Activated T-cell treated with anti-CD3 and anti-CD28 coated beads, Interleukin-2, amount 50 U/mL, for 4 hours (primary cell): ENCODE results near the gene BLOC1S5. TPM values are rescaled to one million over a fixed set of nuclear protein-coding genes. Genes with fewer than 3 reads are reported as not detected.
"Not testable (repeated sequence)": the region's sequence is repeated elsewhere in the genome, so short reads cannot be mapped to it uniquely, and the experiment has no call there.

Experiments
- ATAC-seq, 2 donors: fragments of 200-7000 bp; cut with Tn5 transposase; one replicate each; pipeline ENCODE4 v1.10.0; 2021
- DNase-seq: peaks from one replicate; pipeline ENCODE4 v3.0.0-alpha.2; 2020
- H3K27me3 Mint-ChIP-seq: one replicate; pipeline ENCODE4 v1.8.0; 2021; ENCODE audit warnings: low read depth, mixed read lengths
- H3K36me3 Mint-ChIP-seq: one replicate; pipeline ENCODE4 v1.8.0; 2022; ENCODE audit warnings: mixed read lengths; ENCODE audit not compliant: insufficient read depth
- H3K4me1 Mint-ChIP-seq: one replicate; pipeline ENCODE4 v1.8.0; 2021; ENCODE audit warnings: low read depth, mixed read lengths
- H3K4me3 Mint-ChIP-seq: one replicate; pipeline ENCODE4 v1.8.0; 2021; ENCODE audit warnings: mild to moderate bottlenecking, moderate library complexity, mixed read lengths
- H3K9me3 Mint-ChIP-seq: one replicate; pipeline ENCODE4 v1.8.0; 2021; ENCODE audit warnings: mixed read lengths
- total RNA-seq, 3 donors: library from RNA; stranded (reverse); gene quantifications; one replicate each; pipeline ENCODE4 v1.2.1, GENCODE V29; 2021

The BLOC1S5 gene
- total RNA-seq, 3 donors from 2014 or later = 11.2 to 15.2 (median 15.0) TPM

- no peaks in the 10 kb centered on the region for H3K9me3 Mint-ChIP-seq
- H3K4me3 Mint-ChIP-seq = no peak overlapping the region
- H3K36me3 Mint-ChIP-seq = peaks cover 1% of the 10 kb centered on the region
- ATAC-seq (no peak), DNase-seq (no peak)
- no peaks in the 10 kb centered on the region for H3K27me3 Mint-ChIP-seq
- H3K4me1 Mint-ChIP-seq = peaks cover 4% of the 10 kb centered on the region
Observed at GRCh38 chr6:8000636-8001035, 63.6 kb downstream of the BLOC1S5 start.

- ATAC-seq = no peak
- DNase-seq = no peak
- Mint-ChIP-seq H3K4me3 (no peak overlapping the region), H3K9me3 (no peaks in the 10 kb centered on the region), H3K36me3 (peaks cover 1% of the 10 kb centered on the region), H3K4me1 (peaks cover 2% of the 10 kb centered on the region), H3K27me3 (no peaks in the 10 kb centered on the region)
Observed at GRCh38 chr6:8000188-8000596, 64.0 kb downstream of the BLOC1S5 start.

GRCh38 chr6:7999201-7999600, 65.0 kb downstream of the BLOC1S5 start:
- H3K9me3 Mint-ChIP-seq = no peaks in the 10 kb centered on the region
- H3K4me3 Mint-ChIP-seq = no peak overlapping the region
- no peak for DNase-seq
- peaks cover 1% of the 10 kb centered on the region for H3K36me3 Mint-ChIP-seq
- H3K27me3 Mint-ChIP-seq = no peaks in the 10 kb centered on the region
- H3K4me1 Mint-ChIP-seq = no peaks in the 10 kb centered on the region
- ATAC-seq = no peak

- no peak for ATAC-seq
- Mint-ChIP-seq H3K9me3 (no peaks in the 10 kb centered on the region), H3K4me1 (no peaks in the 10 kb centered on the region), H3K27me3 (no peaks in the 10 kb centered on the region), H3K36me3 (peaks cover 5% of the 10 kb centered on the region), H3K4me3 (no peak overlapping the region)
- DNase-seq = no peak
Observed at GRCh38 chr6:7998103-7998725, 66.0 kb downstream of the BLOC1S5 start.

- Mint-ChIP-seq H3K4me1 (no peaks in the 10 kb centered on the region), H3K4me3 (no peak overlapping the region), H3K27me3 (no peaks in the 10 kb centered on the region), H3K9me3 (no peaks in the 10 kb centered on the region), H3K36me3 (peaks cover 6% of the 10 kb centered on the region)
- ATAC-seq (no peak), DNase-seq (no peak)
Observed at GRCh38 chr6:7997286-7997685, 66.9 kb downstream of the BLOC1S5 start.

- Mint-ChIP-seq H3K4me1 (no peaks in the 10 kb centered on the region), H3K27me3 (no peaks in the 10 kb centered on the region), H3K36me3 (peaks cover 11% of the 10 kb centered on the region), H3K9me3 (no peaks in the 10 kb centered on the region), H3K4me3 (no peak overlapping the region)
- DNase-seq (no peak), ATAC-seq (no peak)
Observed at GRCh38 chr6:7996538-7997111, 67.6 kb downstream of the BLOC1S5 start.

GRCh38 chr6:7993952-7994351, 70.2 kb downstream of the BLOC1S5 start:
- Mint-ChIP-seq H3K27me3 (no peaks in the 10 kb centered on the region), H3K9me3 (no peaks in the 10 kb centered on the region), H3K4me1 (no peaks in the 10 kb centered on the region), H3K4me3 (no peak overlapping the region), H3K36me3 (peaks cover 12% of the 10 kb centered on the region)
- no peak for DNase-seq
- no peak for ATAC-seq

GRCh38 chr6:7993399-7993798, 70.8 kb downstream of the BLOC1S5 start:
- Mint-ChIP-seq H3K27me3 (no peaks in the 10 kb centered on the region), H3K4me1 (no peaks in the 10 kb centered on the region), H3K4me3 (no peak overlapping the region), H3K9me3 (no peaks in the 10 kb centered on the region), H3K36me3 (peaks cover 12% of the 10 kb centered on the region)
- no peak for ATAC-seq
- DNase-seq = no peak

GRCh38 chr6:7992002-7992815, 72.0 kb downstream of the BLOC1S5 start:
- ATAC-seq = no peak
- H3K4me1 Mint-ChIP-seq = no peaks in the 10 kb centered on the region
- peaks cover 12% of the 10 kb centered on the region for H3K36me3 Mint-ChIP-seq
- H3K27me3 Mint-ChIP-seq = no peaks in the 10 kb centered on the region
- DNase-seq = no peak
- H3K9me3 Mint-ChIP-seq = no peaks in the 10 kb centered on the region
- no peak overlapping the region for H3K4me3 Mint-ChIP-seq

GRCh38 chr6:7991536-7991935, 72.7 kb downstream of the BLOC1S5 start:
- Mint-ChIP-seq H3K4me1 (no peaks in the 10 kb centered on the region), H3K9me3 (no peaks in the 10 kb centered on the region), H3K27me3 (no peaks in the 10 kb centered on the region), H3K36me3 (peaks cover 12% of the 10 kb centered on the region), H3K4me3 (no peak overlapping the region)
- DNase-seq (no peak), ATAC-seq (no peak)

- H3K36me3 Mint-ChIP-seq = no peaks in the 10 kb centered on the region
- no peaks in the 10 kb centered on the region for H3K27me3 Mint-ChIP-seq
- ATAC-seq (no peak), DNase-seq (no peak)
- H3K4me1 Mint-ChIP-seq = no peaks in the 10 kb centered on the region
- no peaks in the 10 kb centered on the region for H3K9me3 Mint-ChIP-seq
- H3K4me3 Mint-ChIP-seq = no peak overlapping the region
Observed at GRCh38 chr6:7986219-7986618, 78.0 kb downstream of the BLOC1S5 start.

GRCh38 chr6:7983967-7984366, 80.2 kb downstream of the BLOC1S5 start:
- not testable (repeated sequence) for H3K27me3 Mint-ChIP-seq, H3K9me3 Mint-ChIP-seq, ATAC-seq, DNase-seq, H3K36me3 Mint-ChIP-seq, H3K4me1 Mint-ChIP-seq, H3K4me3 Mint-ChIP-seq

- no peaks in the 10 kb centered on the region for H3K9me3 Mint-ChIP-seq
- H3K27me3 Mint-ChIP-seq = peaks cover 5% of the 10 kb centered on the region
- H3K36me3 Mint-ChIP-seq = no peaks in the 10 kb centered on the region
- ATAC-seq (no peak), DNase-seq (no peak)
- no peaks in the 10 kb centered on the region for H3K4me1 Mint-ChIP-seq
- no peak overlapping the region for H3K4me3 Mint-ChIP-seq
Observed at GRCh38 chr6:7979831-7980230, 84.4 kb downstream of the BLOC1S5 start.

- H3K4me1 Mint-ChIP-seq = no peaks in the 10 kb centered on the region
- H3K4me3 Mint-ChIP-seq = no peak overlapping the region
- peaks cover 5% of the 10 kb centered on the region for H3K27me3 Mint-ChIP-seq
- DNase-seq = no peak
- ATAC-seq = no peak
- no peaks in the 10 kb centered on the region for H3K9me3 Mint-ChIP-seq
- no peaks in the 10 kb centered on the region for H3K36me3 Mint-ChIP-seq
Observed at GRCh38 chr6:7978736-7979135, 85.5 kb downstream of the BLOC1S5 start.
